ENCODE measurements around the gene MIS12. TPM values are rescaled to one million over a fixed set of nuclear protein-coding genes. Genes with fewer than 3 reads are reported as not detected.
A peak's percentile ranks its signal among the peaks of the same experiment; 100 is the strongest.

The MIS12 gene
- total RNA-seq, 2 experiments from 2014 or later = 30.8 to 36.4 TPM

DNA sequence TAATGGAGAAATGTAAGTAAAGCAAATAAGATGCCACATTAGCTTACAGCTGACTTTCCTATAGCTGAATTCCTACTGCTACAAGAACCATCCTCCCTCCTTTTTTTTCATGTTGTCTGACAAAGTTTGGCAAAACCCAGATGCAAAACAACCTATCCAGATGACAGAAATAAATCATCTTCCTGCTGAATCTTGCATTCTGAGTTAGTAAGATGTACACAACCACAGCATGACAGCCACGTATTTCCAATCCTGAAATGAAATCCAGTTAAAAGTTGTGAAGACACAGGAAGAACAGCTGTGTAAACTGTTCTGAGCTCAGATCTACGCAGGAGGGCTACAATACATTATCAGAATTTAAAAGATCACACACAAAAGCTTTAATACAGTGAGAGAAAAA, 12.5 kb upstream of the MIS12 start:
- no peak for ATAC-seq
- H3K9me3 Mint-ChIP-seq (ENCODE audit: low read depth) = no peaks in the 10 kb centered on the region
- H3K4me1 Mint-ChIP-seq = peaks cover 9% of the 10 kb centered on the region
- H3K27me3 Mint-ChIP-seq = no peaks in the 10 kb centered on the region
- no peak overlapping the region for H3K27ac Mint-ChIP-seq
- H3K4me3 Mint-ChIP-seq = no peak overlapping the region
- CTCF ChIA-PET = interaction anchor here (2.3 kb wide), 1 partner anchor 35 kb away, joined by 6 read pairs; the partner anchor contains the start of gene C1QBP
- peaks cover 42% of the 10 kb centered on the region for H3K36me3 Mint-ChIP-seq
- DNase-seq = no peak

- Mint-ChIP-seq H3K4me1 (peaks cover 13% of the 10 kb centered on the region), H3K4me3 (no peak overlapping the region), H3K27me3 (no peaks in the 10 kb centered on the region), H3K27ac (no peak overlapping the region), H3K36me3 (peaks cover 63% of the 10 kb centered on the region), H3K9me3 (ENCODE audit: low read depth) (no peaks in the 10 kb centered on the region)
- CTCF ChIA-PET = no interaction called here
- DNase-seq = no peak
- ATAC-seq = no peak
These were observed 7.4 kb upstream of the MIS12 start for GRCh38 chr17:5478992-5479391.

DNA sequence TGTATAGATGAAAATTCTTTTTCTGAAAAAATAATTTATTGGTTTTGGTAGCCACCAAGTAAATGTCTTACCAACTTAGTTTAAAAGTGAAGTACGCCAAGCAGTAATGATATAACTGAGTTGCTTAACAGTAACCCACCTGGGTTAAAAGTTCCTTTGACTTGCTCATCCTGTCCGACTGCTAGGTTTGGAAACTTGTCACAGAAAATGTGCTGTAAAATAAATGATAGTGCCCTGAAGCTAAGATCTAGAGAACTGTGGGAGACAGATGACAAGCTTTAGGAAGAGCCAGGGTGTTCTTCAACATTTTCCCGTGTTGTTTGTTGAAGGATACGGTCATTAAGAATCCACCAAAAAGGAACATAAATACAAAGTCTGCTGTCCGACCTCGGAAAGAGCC, 5.4 kb upstream of the MIS12 start:
- Mint-ChIP-seq H3K9me3 (ENCODE audit: low read depth) (no peaks in the 10 kb centered on the region), H3K27me3 (no peaks in the 10 kb centered on the region), H3K4me1 (peaks cover 31% of the 10 kb centered on the region), H3K27ac (no peak overlapping the region), H3K4me3 (no peak overlapping the region), H3K36me3 (peaks cover 58% of the 10 kb centered on the region)
- DNase-seq (no peak), ATAC-seq (no peak)
- CTCF ChIA-PET = interaction anchor here (1.3 kb wide), 1 partner anchor 42 kb away, joined by 4 read pairs; no protein-coding TSS in a partner anchor

- DNase-seq (no peak), ATAC-seq (no peak)
- Mint-ChIP-seq H3K27ac (no peak overlapping the region), H3K4me3 (no peak overlapping the region), H3K9me3 (ENCODE audit: low read depth) (no peaks in the 10 kb centered on the region), H3K36me3 (peaks cover 56% of the 10 kb centered on the region), H3K4me1 (peaks cover 31% of the 10 kb centered on the region), H3K27me3 (no peaks in the 10 kb centered on the region)
- CTCF ChIA-PET = no interaction called here
These were observed 4.9 kb upstream of the MIS12 start for GRCh38 chr17:5481451-5481850.

- Mint-ChIP-seq H3K27me3 (no peaks in the 10 kb centered on the region), H3K36me3 (peaks cover 56% of the 10 kb centered on the region), H3K9me3 (ENCODE audit: low read depth) (no peaks in the 10 kb centered on the region), H3K27ac (peak within 1 kb of the TSS; percentile 99), H3K4me3 (peak within 1 kb of the TSS; percentile 99), H3K4me1 (peaks cover 53% of the 10 kb centered on the region)
- no peak for DNase-seq
- peak; percentile 29 for ATAC-seq
- CTCF ChIA-PET = interaction anchor here (1.2 to 3.3 kb wide), 8 partner anchors 14 to 246 kb away, joined by 3 to 14 read pairs (median 8); partner anchors contain the start of genes C1QBP, DHX33 and NLRP1
These were observed 828 bp upstream of the MIS12 start, which contains the start of gene DERL2 for GRCh38 chr17:5485270-5486205. DERL2 (minus strand) TSS chr17:5486178; CDS start chr17:5486161, 17 bp downstream.

GRCh38 chr17:5488752-5489151, 2.4 kb downstream of the MIS12 start:
- Mint-ChIP-seq H3K4me1 (peaks cover 42% of the 10 kb centered on the region), H3K27ac (no peak overlapping the region), H3K36me3 (peaks cover 49% of the 10 kb centered on the region), H3K27me3 (no peaks in the 10 kb centered on the region), H3K9me3 (ENCODE audit: low read depth) (peaks cover 4% of the 10 kb centered on the region), H3K4me3 (no peak overlapping the region)
- DNase-seq = no peak
- CTCF ChIA-PET = interaction anchor here (1.1 to 3.2 kb wide), 3 partner anchors 12 to 50 kb away, joined by 3 to 13 read pairs (median 3); partner anchors contain the start of genes C1QBP and DHX33
- no peak for ATAC-seq

DNA sequence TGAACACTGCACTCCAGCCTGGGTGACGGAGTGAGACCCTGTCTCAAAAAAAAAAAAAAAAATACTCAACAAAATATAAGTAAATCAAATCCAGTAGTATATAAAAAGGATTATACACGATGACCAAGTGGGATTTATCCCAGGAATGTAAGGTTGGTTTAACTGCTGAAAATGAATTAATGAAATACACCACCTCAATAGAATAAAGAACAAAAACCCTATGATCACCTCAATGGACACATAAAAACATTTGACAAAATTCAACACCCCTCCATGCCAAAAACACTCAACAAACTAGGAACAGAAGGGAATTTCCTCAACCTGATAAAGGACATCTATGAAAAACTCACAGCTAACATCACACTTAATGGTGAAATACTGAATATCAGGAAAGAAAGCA, 6.6 kb downstream of the MIS12 start:
- DNase-seq = no peak

DNA sequence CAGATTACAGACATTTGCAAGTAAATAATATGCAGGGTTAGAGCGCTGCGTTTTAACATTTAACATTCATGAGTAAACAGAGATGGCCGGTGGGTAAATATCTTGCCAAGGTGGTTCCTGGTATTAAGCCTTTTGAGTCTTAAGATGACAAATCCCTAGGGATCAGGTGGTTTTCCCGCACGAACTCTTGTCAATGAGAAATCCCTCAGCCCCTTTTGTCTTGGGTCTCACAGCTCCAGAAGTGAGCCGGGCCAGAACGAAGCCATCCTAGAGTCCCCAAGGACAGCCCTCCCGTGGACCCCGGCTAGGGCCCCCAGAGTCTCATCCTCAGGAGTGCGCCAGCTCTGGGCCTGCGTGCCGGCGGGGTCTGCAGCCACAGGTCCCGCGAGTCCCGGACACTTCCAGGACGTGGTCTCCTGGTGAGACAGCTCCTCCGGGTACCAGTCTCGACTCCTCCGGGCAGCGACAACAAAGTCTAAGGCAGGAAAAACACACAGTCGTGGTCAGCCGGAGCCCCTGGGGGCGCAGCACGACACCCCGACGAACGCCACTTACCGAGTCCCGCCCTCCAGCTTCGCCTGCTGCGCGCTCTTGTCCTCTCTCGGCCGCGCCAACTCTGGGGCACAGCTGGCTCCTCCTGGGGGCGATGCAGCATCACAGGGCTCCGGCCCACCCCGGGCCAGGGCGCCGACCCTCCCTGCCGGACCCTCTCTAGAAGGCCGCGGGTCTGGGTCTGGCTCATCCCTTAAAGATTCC, 13.3 kb downstream of the MIS12 start:
- Mint-ChIP-seq H3K4me3 (peak overlapping the region; percentile 80), H3K9me3 (ENCODE audit: low read depth) (no peaks in the 10 kb centered on the region), H3K36me3 (peaks cover 10% of the 10 kb centered on the region), H3K27ac (no peak overlapping the region), H3K4me1 (peaks cover 16% of the 10 kb centered on the region), H3K27me3 (no peaks in the 10 kb centered on the region)
- ATAC-seq (no peak), DNase-seq (no peak)
- CTCF ChIA-PET = interaction anchor here (1.3 to 2.5 kb wide), 3 partner anchors 11 to 27 kb away, joined by 3 to 14 read pairs (median 4); partner anchors contain the start of genes DERL2 and MIS12

More for the DNA sequence above, 6.6 kb downstream of the MIS12 start:
- Mint-ChIP-seq H3K9me3 (ENCODE audit: low read depth) (peaks cover 4% of the 10 kb centered on the region), H3K4me1 (peaks cover 11% of the 10 kb centered on the region), H3K27ac (no peak overlapping the region), H3K36me3 (peaks cover 33% of the 10 kb centered on the region), H3K27me3 (no peaks in the 10 kb centered on the region), H3K4me3 (no peak overlapping the region)
- no peak for ATAC-seq
- CTCF ChIA-PET = no interaction called here

DNA sequence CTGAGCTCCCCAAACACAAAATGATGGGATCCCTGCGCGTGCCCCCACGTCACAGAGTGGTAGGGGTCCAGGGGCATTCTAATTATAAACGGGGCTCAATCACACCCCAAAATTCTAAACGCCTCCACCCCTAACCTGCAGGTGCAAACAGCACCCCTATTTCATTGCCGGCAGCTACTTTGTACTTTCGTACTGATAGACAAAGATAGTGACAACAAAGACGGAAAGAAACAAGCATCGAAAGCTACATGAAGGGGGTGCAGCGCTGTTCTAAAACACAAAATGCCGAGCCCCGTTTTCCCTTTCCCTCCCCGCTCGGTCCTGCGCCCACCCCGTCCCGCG, 13.9 kb downstream of the MIS12 start:
- ATAC-seq = no peak
- Mint-ChIP-seq H3K4me1 (peaks cover 16% of the 10 kb centered on the region), H3K27ac (no peak overlapping the region), H3K36me3 (peaks cover 10% of the 10 kb centered on the region), H3K9me3 (ENCODE audit: low read depth) (no peaks in the 10 kb centered on the region), H3K4me3 (peak overlapping the region; percentile 80), H3K27me3 (no peaks in the 10 kb centered on the region)
- CTCF ChIA-PET = interaction anchor here (1.3 to 2.5 kb wide), 3 partner anchors 12 to 27 kb away, joined by 3 to 14 read pairs (median 4); partner anchors contain the start of genes DERL2 and MIS12
- no peak for DNase-seq

DNA sequence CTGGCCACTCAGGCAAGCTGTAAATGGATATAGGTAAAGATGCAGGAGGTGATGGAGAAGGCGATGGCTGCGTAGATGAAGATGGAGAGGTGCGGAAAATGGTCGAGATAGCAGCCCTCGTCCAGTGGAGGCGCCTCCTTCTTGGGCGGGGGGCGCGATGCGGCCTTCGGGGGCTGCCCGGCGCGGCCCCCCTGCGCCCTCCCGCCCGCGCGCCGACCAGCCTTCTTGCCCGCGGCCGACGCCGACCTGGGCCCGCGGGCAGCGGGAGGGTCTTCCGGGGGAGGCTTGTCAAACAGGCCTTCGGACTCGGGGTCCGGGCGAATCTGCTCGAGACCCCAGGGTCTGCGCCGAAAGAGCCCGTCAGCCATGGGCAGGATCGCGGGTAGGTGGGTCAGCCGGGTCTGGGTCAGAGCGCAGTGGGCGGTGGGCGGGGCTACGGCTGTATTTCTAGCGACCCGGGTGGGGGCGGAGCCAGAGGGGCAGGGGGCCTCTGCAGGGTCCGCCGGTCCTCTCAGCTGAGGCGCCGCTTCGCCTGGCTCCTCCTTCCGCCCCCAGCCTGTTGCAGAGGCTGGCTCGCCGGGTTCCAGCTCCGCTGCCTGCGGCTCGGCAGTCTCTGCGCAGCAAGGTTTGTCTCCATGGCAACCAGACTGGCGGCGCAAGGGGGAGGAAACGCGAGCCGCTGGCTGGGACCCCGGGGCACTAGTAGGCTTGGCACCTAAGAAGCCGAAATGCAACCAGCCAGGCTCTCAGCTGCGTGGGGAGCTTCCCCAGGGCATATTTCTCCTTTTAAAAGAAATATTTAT, 14.4 kb downstream of the MIS12 start:
- Mint-ChIP-seq H3K4me3 (peak overlapping the region; percentile 80), H3K4me1 (peaks cover 16% of the 10 kb centered on the region), H3K9me3 (ENCODE audit: low read depth) (no peaks in the 10 kb centered on the region), H3K27ac (no peak overlapping the region), H3K27me3 (no peaks in the 10 kb centered on the region), H3K36me3 (peaks cover 10% of the 10 kb centered on the region)
- CTCF ChIA-PET = interaction anchor here (1.3 to 2.5 kb wide), 3 partner anchors 12 to 26 kb away, joined by 3 to 14 read pairs (median 4); partner anchors contain the start of genes DERL2 and MIS12
- ATAC-seq (peak; percentile 93), DNase-seq (peak; percentile 86)

DNA sequence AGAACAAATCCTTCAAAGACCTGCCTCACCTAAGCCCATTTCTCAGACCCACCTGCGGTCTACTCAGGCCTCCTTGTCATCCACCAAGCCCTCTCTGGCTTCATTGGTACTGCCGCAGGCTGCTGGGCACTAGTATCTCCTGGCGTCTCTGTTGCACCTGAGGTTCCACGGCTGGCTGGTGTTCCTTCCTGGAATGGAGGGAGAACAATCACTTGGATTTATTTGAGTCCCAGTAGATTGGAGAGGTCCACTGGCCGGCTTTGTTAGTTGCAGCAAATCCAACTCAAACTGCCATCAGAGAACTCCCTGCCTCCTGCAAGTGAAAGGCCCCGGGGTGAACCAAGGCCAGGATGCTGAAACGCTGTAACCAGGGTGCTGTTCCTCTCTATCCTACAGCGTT, 15.3 kb downstream of the MIS12 start:
- Mint-ChIP-seq H3K27ac (no peak overlapping the region), H3K4me1 (peaks cover 16% of the 10 kb centered on the region), H3K4me3 (peak overlapping the region; percentile 2), H3K9me3 (ENCODE audit: low read depth) (no peaks in the 10 kb centered on the region), H3K36me3 (peaks cover 13% of the 10 kb centered on the region), H3K27me3 (no peaks in the 10 kb centered on the region)
- DNase-seq (no peak), ATAC-seq (no peak)
- CTCF ChIA-PET = interaction anchor here (2.0 kb wide), 1 partner anchor 25 kb away, joined by 4 read pairs; no protein-coding TSS in a partner anchor

DNA sequence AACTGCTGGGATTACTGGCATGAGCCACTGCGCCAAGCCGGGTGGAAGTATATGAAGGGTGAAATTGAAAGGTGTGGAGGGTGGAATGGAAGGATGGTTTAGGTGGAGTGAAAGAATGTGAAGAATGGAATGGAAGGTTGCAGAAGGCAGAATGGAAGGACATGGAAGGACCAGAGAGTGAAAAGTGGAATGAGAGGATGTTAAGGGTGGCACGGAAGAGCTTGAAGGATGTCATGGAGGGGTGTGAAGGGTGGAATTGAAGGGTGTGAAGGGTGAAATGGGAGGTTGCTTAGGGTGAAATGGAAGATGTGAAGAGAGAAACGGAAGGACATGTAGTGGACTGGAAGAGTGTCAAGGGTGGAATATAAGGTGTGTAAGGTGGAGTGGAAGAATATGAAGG, 16.2 kb downstream of the MIS12 start:
- Mint-ChIP-seq H3K27me3 (no peaks in the 10 kb centered on the region), H3K27ac (no peak overlapping the region), H3K36me3 (peaks cover 10% of the 10 kb centered on the region), H3K9me3 (ENCODE audit: low read depth) (no peaks in the 10 kb centered on the region), H3K4me3 (no peak overlapping the region), H3K4me1 (peaks cover 16% of the 10 kb centered on the region)
- CTCF ChIA-PET = no interaction called here
- DNase-seq (no peak), ATAC-seq (no peak)
